ENCODE results near the gene AMPD2.

DNA sequence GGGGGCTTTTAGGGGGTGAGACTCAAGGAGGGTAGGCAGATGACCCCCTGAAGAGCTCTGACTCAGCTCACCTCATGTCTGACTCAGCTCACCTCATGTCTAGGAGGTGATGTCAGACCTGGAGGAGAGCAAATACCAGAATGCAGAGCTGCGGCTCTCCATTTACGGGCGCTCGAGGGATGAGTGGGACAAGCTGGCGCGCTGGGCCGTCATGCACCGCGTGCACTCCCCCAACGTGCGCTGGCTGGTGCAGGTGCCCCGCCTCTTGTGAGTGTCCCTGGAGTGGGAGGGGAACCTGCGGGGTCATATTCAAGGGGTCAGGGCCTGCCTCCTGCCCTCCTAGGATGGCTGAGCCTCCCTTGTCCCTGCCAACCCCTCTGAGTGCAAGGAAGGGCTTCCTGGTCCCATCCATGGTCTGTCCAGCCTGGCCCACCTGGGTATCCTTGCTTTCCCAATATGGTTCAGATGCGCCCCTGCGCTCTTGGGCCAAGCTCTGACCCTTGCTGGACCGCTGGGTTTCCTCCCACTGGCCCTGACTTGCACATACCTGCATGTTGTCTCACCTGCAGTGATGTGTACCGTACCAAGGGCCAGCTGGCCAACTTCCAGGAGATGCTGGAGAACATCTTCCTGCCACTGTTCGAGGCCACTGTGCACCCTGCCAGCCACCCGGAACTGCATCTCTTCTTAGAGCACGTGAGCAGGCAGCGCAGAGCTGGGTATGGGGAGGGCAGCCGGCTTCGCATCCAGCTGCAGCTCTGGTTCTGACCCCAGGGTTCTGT lies 9.1 kb downstream of the AMPD2 start:
- TF ChIP-seq TAF1 (IDR thresholded peaks at IDR 0.05; ENCODE audit: borderline replicate concordance, low read depth, low read length) (no peak), POLR2A (IDR thresholded peaks at IDR 0.05; ENCODE audit: low read depth, low read length) (no peak)
